HEK293 (cell line): ENCODE measurements around the gene NOC2L.

Experiments
- CTCF ChIA-PET: fragments of 350-600 bp; formaldehyde crosslinking; extraction: SDS; loops from one replicate; lab custom pipeline; 2021; ENCODE audit warnings: antibody characterized with exemption; lab: Yijun Ruan, JAX
- POLR2A ChIA-PET: fragments of 300-600 bp; formaldehyde crosslinking; extraction: SDS; loops from one replicate; lab custom pipeline; 2020; ENCODE audit warnings: antibody characterized with exemption, inconsistent platforms; lab: Yijun Ruan, JAX
- H3K27ac ChIP-seq: fragments of 200-500 bp; sonication (Bioruptor generic); 2 replicates; pipeline ENCODE4 v1.5.1; 2014; ENCODE audit warnings: low read depth, low read length, control low read depth, inconsistent platforms; ENCODE audit errors: extremely low read depth
- H3K36me3 ChIP-seq, 2 experiments: fragments of 200-500 bp in 1 of 2; sonication (Bioruptor generic) in 1 of 2; 1 replicate in 1 of 2; 2 replicates in 1 of 2; pipeline ENCODE4 v1.5.1; 2014 to 2017; ENCODE audit warnings: inconsistent platforms in 2 of 2, low read length in 2 of 2; ENCODE audit not compliant: control insufficient read depth in 2 of 2, insufficient read depth in 1 of 2
- H3K4me1 ChIP-seq: fragments of 200-500 bp; sonication (Bioruptor generic); 2 replicates; pipeline ENCODE4 v1.5.1; 2014; ENCODE audit warnings: mild to moderate bottlenecking, low read length, inconsistent platforms; ENCODE audit not compliant: control insufficient read depth, insufficient read depth
- H3K4me3 ChIP-seq: 2 replicates; pipeline ENCODE4 v1.5.1; 2011; ENCODE audit warnings: low read depth, mild to moderate bottlenecking, control low read depth, low read length, moderate library complexity
- H3K9me3 ChIP-seq: fragments of 200-500 bp; sonication (Bioruptor generic); 2 replicates; pipeline ENCODE4 v1.5.1; 2014; ENCODE audit warnings: low read depth, low read length, inconsistent platforms; ENCODE audit not compliant: control insufficient read depth, insufficient read depth
- GLIS1 ChIP-seq: fragments of 450-650 bp; formaldehyde crosslinking; IDR thresholded peaks from 2 replicates; pipeline ENCODE4 v1.5.1; 2016; ENCODE audit warnings: missing biosample characterization, missing genetic modification characterization
- IKZF3 ChIP-seq: fragments of 450-650 bp; IDR thresholded peaks from 2 replicates; pipeline ENCODE4 v1.5.0; 2018; ENCODE audit warnings: missing biosample characterization, mild to moderate bottlenecking, missing genetic modification characterization, moderate library complexity
- PATZ1 ChIP-seq: fragments of 450-650 bp; formaldehyde crosslinking; IDR thresholded peaks from 2 replicates; pipeline ENCODE4 v1.5.1; 2016; ENCODE audit warnings: missing biosample characterization, missing genetic modification characterization
- PRDM1 ChIP-seq: fragments of 450-650 bp; formaldehyde crosslinking; IDR thresholded peaks from 2 replicates; pipeline ENCODE4; 2016; ENCODE audit warnings: missing biosample characterization, missing genetic modification characterization
- SETDB1 ChIP-seq: IDR thresholded peaks from one replicate; pipeline ENCODE4 v1.6.1; 2017; ENCODE audit warnings: mild to moderate bottlenecking, low read length, moderate library complexity, mixed read lengths; ENCODE audit not compliant: insufficient read length
- SP3 ChIP-seq: fragments of 450-650 bp; formaldehyde crosslinking; IDR thresholded peaks from 2 replicates; pipeline ENCODE4 v1.5.1; 2016; ENCODE audit warnings: missing biosample characterization, missing genetic modification characterization
- ZBTB21 ChIP-seq: fragments of 450-650 bp; formaldehyde crosslinking; IDR thresholded peaks from 2 replicates; pipeline ENCODE4 v1.5.1; 2017; ENCODE audit warnings: missing biosample characterization, missing genetic modification characterization
- ZNF140 ChIP-seq: fragments of 450-650 bp; formaldehyde crosslinking; IDR thresholded peaks from 2 replicates; pipeline ENCODE4 v1.5.1; 2016; ENCODE audit warnings: missing biosample characterization, missing genetic modification characterization
- ZNF146 ChIP-seq: fragments of 450-650 bp; formaldehyde crosslinking; IDR thresholded peaks from 2 replicates; pipeline ENCODE4 v1.5.1; 2016; ENCODE audit warnings: missing biosample characterization, missing genetic modification characterization
- ZNF202 ChIP-seq: fragments of 450-650 bp; formaldehyde crosslinking; IDR thresholded peaks from 2 replicates; pipeline ENCODE4 v1.5.1; 2016; ENCODE audit warnings: missing biosample characterization, missing genetic modification characterization, borderline replicate concordance
- ZNF324 ChIP-seq: fragments of 450-650 bp; formaldehyde crosslinking; IDR thresholded peaks from 2 replicates; pipeline ENCODE4 v1.5.1; 2016; ENCODE audit warnings: missing biosample characterization, missing genetic modification characterization
- ZNF341 ChIP-seq: fragments of 450-650 bp; formaldehyde crosslinking; IDR thresholded peaks from 2 replicates; pipeline ENCODE4; 2016; ENCODE audit warnings: low read depth, missing biosample characterization, missing genetic modification characterization
- ZNF555 ChIP-seq: fragments of 450-650 bp; formaldehyde crosslinking; conservative IDR thresholded peaks from 2 replicates; pipeline ENCODE4 v1.5.1; 2017; ENCODE audit warnings: missing biosample characterization, mild to moderate bottlenecking, missing genetic modification characterization, inconsistent platforms
- ZNF623 ChIP-seq: fragments of 450-650 bp; formaldehyde crosslinking; IDR thresholded peaks from 2 replicates; pipeline ENCODE4 v1.5.1; 2016; ENCODE audit warnings: missing biosample characterization, missing genetic modification characterization
- ZNF624 ChIP-seq: fragments of 450-650 bp; formaldehyde crosslinking; IDR thresholded peaks from 2 replicates; pipeline ENCODE4 v1.5.1; 2017; ENCODE audit warnings: missing biosample characterization, missing genetic modification characterization
- ZNF701 ChIP-seq: fragments of 450-650 bp; formaldehyde crosslinking; IDR thresholded peaks from 2 replicates; pipeline ENCODE4 v1.5.1; 2016; ENCODE audit warnings: missing biosample characterization, missing genetic modification characterization
- ZNF76 ChIP-seq: fragments of 450-650 bp; formaldehyde crosslinking; IDR thresholded peaks from 2 replicates; pipeline ENCODE4; 2016; ENCODE audit warnings: low read depth, missing biosample characterization, missing genetic modification characterization, borderline replicate concordance
- ZSCAN5A ChIP-seq: fragments of 450-650 bp; formaldehyde crosslinking; IDR thresholded peaks from 2 replicates; pipeline ENCODE4 v1.5.1; 2016; ENCODE audit warnings: missing biosample characterization, missing genetic modification characterization
- TF ChIP-seq, protein P1 (sequence below): fragments of 450-650 bp; formaldehyde crosslinking; IDR thresholded peaks from 2 replicates; pipeline ENCODE4 v1.5.1; 2016; ENCODE audit warnings: missing biosample characterization, missing genetic modification characterization
- TF ChIP-seq, protein P2 (sequence below): fragments of 450-650 bp; formaldehyde crosslinking; IDR thresholded peaks from 2 replicates; pipeline ENCODE4 v1.5.1; 2016; ENCODE audit warnings: missing biosample characterization, missing genetic modification characterization
- TF ChIP-seq, protein P3 (sequence below): fragments of 450-650 bp; formaldehyde crosslinking; IDR thresholded peaks from 2 replicates; pipeline ENCODE4 v1.5.1; 2017; ENCODE audit warnings: missing biosample characterization, missing genetic modification characterization

NOC2L gene

GRCh38 chr1:903721-904271 is 55.3 kb downstream of the NOC2L start (continued):
- no peak for TF ChIP-seq ZNF555 (tag by site-specific recombination)
- TF ChIP-seq, protein P1, sequence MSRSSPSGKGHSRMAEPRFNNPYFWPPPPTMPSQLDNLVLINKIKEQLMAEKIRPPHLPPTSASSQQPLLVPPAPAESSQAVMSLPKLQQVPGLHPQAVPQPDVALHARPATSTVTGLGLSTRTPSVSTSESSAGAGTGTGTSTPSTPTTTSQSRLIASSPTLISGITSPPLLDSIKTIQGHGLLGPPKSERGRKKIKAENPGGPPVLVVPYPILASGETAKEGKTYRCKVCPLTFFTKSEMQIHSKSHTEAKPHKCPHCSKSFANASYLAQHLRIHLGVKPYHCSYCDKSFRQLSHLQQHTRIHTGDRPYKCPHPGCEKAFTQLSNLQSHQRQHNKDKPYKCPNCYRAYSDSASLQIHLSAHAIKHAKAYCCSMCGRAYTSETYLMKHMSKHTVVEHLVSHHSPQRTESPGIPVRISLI (tag by site-specific recombination): no peak
- TF ChIP-seq ZNF341 (tag by site-specific recombination): 0 out of 2 replicates have a peak, but pooled peaks have one; percentile 16
- TF ChIP-seq PATZ1 (tag by site-specific recombination): no peak
- no peak for TF ChIP-seq ZNF76
- TF ChIP-seq, protein P2, sequence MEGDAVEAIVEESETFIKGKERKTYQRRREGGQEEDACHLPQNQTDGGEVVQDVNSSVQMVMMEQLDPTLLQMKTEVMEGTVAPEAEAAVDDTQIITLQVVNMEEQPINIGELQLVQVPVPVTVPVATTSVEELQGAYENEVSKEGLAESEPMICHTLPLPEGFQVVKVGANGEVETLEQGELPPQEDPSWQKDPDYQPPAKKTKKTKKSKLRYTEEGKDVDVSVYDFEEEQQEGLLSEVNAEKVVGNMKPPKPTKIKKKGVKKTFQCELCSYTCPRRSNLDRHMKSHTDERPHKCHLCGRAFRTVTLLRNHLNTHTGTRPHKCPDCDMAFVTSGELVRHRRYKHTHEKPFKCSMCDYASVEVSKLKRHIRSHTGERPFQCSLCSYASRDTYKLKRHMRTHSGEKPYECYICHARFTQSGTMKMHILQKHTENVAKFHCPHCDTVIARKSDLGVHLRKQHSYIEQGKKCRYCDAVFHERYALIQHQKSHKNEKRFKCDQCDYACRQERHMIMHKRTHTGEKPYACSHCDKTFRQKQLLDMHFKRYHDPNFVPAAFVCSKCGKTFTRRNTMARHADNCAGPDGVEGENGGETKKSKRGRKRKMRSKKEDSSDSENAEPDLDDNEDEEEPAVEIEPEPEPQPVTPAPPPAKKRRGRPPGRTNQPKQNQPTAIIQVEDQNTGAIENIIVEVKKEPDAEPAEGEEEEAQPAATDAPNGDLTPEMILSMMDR: no peak

DNA sequence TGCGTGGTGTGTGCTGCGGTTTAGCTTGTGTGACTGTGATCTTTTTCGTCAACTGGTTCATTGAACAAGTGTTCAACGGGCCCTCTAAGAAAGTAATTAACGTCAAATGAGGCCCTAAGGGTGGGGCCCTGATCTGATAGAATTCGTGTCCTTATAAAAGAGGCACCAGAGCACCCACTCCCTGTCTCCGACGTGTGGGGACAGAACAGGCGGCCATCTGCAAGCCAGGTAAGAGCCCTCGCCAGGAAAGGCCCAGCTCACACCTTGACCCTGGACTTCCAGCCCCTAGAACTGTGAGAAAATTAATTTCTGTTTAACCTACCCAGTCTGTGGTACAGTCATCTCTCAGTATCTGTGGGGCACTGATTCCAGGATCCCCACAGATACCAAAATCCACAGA is 55.8 kb downstream of the NOC2L start:
- no peak for TF ChIP-seq ZSCAN5A (tag by site-specific recombination)
- TF ChIP-seq ZNF624 (tag by site-specific recombination): no peak
- no peak for TF ChIP-seq PRDM1
- no peak for TF ChIP-seq ZNF140
- no peak for TF ChIP-seq ZNF324 (tag by site-specific recombination)
- no peak for TF ChIP-seq ZNF146 (tag by site-specific recombination)
- TF ChIP-seq ZNF623 (tag by site-specific recombination): no peak
- no peak for TF ChIP-seq SETDB1
- no peak for TF ChIP-seq ZNF202 (tag by site-specific recombination)
- TF ChIP-seq GLIS1 (tag by site-specific recombination): no peak
- TF ChIP-seq ZNF701 (tag by site-specific recombination): no peak
- no peak for TF ChIP-seq ZBTB21
- TF ChIP-seq SP3 (tag by site-specific recombination): no peak
- TF ChIP-seq IKZF3: no peak
- TF ChIP-seq, protein P3, sequence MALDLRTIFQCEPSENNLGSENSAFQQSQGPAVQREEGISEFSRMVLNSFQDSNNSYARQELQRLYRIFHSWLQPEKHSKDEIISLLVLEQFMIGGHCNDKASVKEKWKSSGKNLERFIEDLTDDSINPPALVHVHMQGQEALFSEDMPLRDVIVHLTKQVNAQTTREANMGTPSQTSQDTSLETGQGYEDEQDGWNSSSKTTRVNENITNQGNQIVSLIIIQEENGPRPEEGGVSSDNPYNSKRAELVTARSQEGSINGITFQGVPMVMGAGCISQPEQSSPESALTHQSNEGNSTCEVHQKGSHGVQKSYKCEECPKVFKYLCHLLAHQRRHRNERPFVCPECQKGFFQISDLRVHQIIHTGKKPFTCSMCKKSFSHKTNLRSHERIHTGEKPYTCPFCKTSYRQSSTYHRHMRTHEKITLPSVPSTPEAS (tag by site-specific recombination): no peak
- Histone ChIP-seq H3K4me1 (peaks cover 5% of the 10 kb centered on the region; the same call in 1 of the 2 replicates), H3K36me3 (no peaks in the 10 kb centered on the region), H3K9me3 (no peaks in the 10 kb centered on the region), H3K27ac (no peak overlapping the region), H3K4me3 (no peak overlapping the region)
- CTCF ChIA-PET: interaction anchor here (0.6 to 1.0 kb wide), 2 partner anchors 29 to 533 kb away, joined by 3 read pairs; no protein-coding TSS in a partner anchor
- POLR2A ChIA-PET: no interaction called here
